NCI-H2081 (cell line): ENCODE measurements around the gene PCDHA5.
A peak's percentile ranks its signal among the peaks of the same experiment; 100 is the strongest.
"Not testable (repeated sequence)": the region's sequence is repeated elsewhere in the genome, so short reads cannot be mapped to it uniquely, and the experiment has no call there.

ENCODE experiments used
- DNase-seq, 2 experiments: peaks; one replicate each; lab custom pipeline; 2025; lab: John Stamatoyannopoulos, UW

The PCDHA5 gene

DNA sequence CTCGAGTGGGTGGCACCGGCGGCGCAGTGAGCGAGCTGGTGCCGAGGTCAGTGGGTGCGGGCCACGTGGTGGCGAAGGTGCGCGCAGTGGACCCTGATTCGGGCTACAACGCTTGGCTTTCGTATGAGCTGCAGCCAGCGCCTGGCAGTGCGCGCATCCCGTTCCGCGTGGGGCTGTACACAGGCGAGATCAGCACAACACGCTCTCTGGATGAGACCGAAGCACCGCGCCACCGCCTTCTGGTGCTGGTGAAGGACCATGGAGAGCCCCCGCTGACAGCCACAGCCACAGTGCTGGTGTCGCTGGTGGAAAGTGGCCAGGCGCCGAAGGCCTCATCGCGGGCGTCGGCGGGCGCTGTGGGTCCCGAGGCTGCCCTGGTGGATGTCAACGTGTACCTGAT, 2.1 kb downstream of the PCDHA5 start:
- DNase-seq: no peak

DNA sequence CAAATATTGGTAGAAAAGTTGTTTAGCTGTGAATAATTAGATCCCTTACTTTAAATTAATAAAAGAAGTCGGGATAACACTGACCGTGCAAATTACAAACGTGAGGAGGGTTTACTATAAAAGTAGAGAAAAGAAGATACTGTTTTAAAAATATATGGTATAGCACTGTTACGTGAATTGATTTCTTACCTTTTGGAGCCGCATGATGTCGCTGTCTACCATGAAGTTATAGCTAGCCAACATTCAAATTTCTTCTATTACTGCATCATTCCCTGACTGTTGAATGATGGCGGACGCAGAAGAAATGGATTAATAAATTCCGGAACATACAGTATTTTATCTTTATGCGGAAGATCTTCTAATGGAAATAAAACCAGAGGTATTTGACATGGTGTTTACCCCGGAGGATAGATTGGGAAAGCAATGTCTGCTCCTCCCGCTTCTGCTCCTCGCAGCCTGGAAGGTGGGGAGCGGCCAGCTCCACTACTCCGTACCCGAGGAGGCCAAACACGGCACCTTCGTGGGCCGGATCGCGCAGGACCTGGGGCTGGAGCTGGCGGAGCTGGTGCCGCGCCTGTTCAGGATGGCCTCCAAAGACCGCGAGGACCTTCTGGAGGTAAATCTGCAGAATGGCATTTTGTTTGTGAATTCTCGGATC, 6.4 kb downstream of the PCDHA5 start, which contains the start of gene PCDHA6:
PCDHA6 (plus strand) TSS at position 257 of the 658 bp plus-strand sequence; CDS start at position 389, 132 bp downstream.
- DNase-seq: peak; percentile 53 to 64

GRCh38 chr5:140828362-140828737, 6.9 kb downstream of the PCDHA5 start:
- DNase-seq: peak; percentile 52 to 74

GRCh38 chr5:140829511-140830501, 8.4 kb downstream of the PCDHA5 start:
- not testable (repeated sequence) for DNase-seq

DNA sequence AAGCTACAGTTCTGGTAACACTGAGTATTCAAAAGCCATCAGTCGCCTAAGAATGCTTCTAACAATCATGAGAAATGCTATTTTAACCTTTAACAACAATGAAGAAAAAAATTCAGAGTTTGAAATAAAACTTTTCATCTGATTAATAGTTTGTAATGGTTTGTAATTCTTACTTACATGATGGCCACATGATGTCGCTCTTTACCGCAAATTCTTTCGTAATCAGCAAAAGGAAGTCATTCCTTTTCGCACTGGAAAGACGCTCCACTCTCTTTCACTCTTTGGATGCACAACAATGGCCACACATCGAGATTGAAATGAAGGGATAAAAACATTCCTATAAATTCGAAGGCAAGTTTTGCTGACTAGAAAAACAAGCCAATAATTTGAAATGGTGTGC, 12.6 kb downstream of the PCDHA5 start, which contains the start of gene PCDHA7:
PCDHA7 (plus strand) TSS at position 277 of the 400 bp plus-strand sequence; CDS start at position 392, 115 bp downstream.
- no peak for DNase-seq

DNA sequence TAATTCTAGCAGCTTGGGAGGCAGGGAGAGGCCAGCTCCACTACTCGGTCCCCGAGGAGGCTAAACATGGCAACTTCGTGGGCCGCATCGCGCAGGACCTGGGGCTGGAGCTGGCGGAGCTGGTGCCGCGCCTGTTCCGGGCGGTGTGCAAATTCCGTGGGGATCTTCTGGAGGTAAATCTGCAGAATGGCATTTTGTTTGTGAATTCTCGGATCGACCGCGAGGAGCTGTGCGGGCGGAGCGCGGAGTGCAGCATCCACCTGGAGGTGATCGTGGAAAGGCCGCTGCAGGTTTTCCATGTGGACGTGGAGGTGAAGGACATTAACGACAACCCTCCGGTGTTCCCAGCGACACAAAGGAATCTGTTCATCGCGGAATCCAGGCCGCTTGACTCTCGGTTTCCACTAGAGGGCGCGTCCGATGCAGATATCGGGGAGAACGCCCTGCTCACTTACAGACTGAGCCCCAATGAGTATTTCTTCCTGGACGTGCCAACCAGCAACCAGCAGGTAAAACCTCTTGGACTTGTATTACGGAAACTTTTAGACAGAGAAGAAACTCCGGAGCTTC, 13.1 kb downstream of the PCDHA5 start:
- not testable (repeated sequence) for DNase-seq

DNA sequence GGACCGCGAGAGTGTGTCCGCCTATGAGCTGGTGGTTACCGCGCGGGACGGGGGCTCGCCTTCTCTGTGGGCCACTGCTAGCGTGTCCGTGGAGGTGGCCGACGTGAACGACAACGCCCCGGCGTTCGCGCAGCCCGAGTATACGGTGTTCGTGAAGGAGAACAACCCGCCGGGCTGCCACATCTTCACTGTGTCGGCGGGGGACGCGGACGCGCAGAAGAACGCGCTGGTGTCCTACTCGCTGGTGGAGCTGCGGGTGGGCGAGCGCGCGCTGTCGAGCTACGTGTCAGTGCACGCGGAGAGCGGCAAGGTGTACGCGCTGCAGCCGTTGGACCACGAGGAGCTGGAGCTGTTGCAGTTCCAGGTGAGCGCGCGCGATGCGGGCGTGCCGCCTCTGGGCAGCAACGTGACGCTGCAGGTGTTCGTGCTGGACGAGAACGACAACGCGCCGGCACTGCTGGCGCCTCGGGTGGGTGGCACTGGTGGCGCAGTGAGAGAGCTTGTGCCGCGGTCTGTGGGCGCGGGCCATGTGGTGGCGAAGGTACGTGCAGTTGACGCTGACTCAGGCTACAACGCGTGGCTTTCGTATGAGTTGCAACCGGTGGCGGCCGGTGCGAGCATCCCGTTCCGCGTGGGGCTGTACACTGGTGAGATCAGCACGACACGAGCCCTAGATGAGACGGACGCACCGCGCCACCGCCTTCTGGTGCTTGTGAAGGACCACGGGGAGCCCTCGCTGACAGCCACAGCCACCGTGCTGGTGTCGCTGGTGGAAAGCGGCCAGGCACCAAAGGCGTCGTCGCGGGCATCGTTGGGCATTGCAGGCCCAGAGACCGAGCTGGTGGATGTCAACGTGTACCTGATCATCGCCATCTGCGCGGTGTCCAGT, 14.5 kb downstream of the PCDHA5 start:
- no peak for DNase-seq

GRCh38 chr5:140840978-140841962, 19.9 kb downstream of the PCDHA5 start, which contains the start of gene PCDHA8:
TSS of gene PCDHA8 (plus strand) at chr5:140841187. CDS start at chr5:140841322, 135 bp downstream.
- DNase-seq: peak; percentile 66 to 82

- no peak for DNase-seq
Measured at GRCh38 chr5:140842798-140843733, 21.7 kb downstream of the PCDHA5 start.

GRCh38 chr5:140848139-140849102, 27.0 kb downstream of the PCDHA5 start, which contains the start of gene PCDHA9:
TSS of gene PCDHA9 (plus strand) at chr5:140848382. CDS start at chr5:140848496, 114 bp downstream.
- DNase-seq: not testable (repeated sequence)

DNA sequence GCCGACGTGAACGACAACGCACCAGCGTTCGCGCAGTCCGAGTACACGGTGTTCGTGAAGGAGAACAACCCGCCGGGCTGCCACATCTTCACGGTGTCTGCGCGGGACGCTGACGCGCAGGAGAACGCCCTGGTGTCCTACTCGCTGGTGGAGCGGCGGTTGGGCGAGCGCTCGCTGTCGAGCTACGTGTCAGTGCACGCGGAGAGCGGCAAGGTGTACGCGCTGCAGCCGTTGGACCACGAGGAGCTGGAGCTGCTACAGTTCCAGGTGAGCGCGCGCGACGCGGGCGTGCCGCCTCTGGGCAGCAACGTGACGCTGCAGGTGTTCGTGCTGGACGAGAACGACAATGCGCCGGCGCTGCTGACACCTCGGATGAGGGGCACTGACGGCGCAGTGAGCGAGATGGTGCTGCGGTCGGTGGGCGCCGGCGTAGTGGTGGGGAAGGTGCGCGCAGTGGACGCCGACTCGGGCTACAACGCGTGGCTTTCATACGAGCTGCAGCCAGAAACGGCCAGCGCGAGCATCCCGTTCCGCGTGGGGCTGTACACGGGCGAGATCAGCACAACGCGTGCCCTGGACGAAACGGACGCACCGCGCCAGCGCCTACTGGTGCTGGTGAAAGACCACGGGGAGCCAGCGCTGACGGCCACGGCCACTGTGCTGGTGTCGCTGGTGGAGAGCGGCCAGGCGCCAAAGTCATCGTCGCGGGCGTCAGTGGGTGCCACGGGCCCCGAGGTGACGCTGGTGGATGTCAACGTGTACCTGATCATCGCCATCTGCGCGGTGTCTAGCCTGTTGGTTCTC, 28.6 kb downstream of the PCDHA5 start:
- not testable (repeated sequence) for DNase-seq

DNA sequence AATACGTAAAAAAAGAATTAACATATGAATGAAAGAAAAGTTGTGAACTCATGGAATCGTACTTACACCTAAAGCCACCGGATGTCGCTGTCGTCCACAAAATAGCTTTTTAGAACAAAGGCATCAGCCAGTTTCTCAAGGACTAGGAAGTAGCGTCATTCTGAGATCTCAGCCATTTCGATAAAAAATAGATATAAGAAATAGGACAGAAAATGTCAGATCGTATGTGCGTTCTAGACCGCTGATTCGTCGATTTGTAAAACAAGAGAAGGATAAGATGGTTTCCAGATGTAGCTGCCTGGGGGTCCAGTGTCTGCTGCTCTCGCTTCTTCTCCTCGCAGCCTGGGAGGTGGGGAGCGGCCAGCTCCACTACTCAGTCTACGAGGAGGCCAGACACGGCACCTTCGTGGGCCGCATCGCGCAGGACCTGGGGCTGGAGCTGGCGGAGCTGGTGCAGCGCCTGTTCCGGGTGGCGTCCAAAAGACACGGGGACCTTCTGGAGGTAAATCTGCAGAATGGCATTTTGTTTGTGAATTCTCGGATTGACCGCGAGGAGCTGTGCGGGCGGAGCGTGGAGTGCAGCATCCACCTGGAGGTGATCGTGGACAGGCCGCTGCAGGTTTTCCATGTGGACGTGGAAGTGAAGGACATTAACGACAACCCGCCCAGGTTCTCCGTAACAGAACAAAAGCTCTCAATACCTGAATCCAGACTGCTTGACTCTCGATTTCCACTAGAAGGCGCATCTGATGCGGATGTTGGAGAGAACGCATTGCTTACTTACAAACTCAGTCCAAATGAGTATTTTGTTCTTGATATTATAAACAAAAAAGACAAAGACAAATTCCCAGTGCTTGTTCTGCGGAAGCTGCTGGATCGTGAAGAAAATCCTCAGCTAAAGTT, 34.6 kb downstream of the PCDHA5 start, which contains the start of gene PCDHA10:
PCDHA10 (plus strand) TSS at position 126 of the 903 bp plus-strand sequence; CDS start at position 278, 152 bp downstream.
- DNase-seq: no peak

- no peak for DNase-seq
Measured at GRCh38 chr5:140857177-140857986, 36.0 kb downstream of the PCDHA5 start.

DNA sequence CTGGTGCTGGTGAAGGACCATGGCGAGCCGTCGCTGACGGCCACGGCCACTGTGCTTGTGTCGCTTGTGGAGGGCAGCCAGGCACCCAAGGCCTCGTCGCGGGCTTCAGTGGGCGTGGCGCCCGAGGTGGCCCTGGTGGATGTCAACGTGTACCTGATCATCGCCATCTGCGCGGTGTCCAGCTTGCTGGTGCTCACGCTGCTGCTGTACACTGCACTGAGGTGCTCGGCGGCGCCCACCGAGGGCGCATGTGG, 36.5 kb downstream of the PCDHA5 start:
- no peak for DNase-seq
